Embryonic facial prominence (tissue), 1 donor: ENCODE results near the gene TSPAN31.

ENCODE experiments used
- DNase-seq: peaks from one replicate; pipeline ENCODE4 v3.0.0-alpha.2; 2016; ENCODE audit errors: extremely low spot score

Gene TSPAN31

GRCh38 chr12:57722716-57723629 lies 21.9 kb upstream of the TSPAN31 start:
- no peak for DNase-seq

DNA sequence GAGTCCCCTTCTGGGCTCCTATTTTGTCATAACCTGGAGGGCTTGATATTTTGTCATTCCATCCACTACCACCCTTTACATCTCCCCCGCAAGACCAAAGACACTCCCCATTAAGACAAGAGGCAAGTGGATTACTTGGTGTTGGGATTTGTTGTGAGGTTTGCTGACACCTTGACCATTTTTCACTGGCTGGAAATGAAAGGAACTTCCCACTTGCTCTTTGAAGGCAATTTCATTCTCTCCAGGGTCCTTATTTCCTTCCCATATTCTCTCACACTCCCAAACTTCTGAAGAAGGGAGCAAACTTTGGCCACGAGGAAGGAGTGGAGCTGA lies 21.2 kb upstream of the TSPAN31 start:
- DNase-seq = no peak

DNA sequence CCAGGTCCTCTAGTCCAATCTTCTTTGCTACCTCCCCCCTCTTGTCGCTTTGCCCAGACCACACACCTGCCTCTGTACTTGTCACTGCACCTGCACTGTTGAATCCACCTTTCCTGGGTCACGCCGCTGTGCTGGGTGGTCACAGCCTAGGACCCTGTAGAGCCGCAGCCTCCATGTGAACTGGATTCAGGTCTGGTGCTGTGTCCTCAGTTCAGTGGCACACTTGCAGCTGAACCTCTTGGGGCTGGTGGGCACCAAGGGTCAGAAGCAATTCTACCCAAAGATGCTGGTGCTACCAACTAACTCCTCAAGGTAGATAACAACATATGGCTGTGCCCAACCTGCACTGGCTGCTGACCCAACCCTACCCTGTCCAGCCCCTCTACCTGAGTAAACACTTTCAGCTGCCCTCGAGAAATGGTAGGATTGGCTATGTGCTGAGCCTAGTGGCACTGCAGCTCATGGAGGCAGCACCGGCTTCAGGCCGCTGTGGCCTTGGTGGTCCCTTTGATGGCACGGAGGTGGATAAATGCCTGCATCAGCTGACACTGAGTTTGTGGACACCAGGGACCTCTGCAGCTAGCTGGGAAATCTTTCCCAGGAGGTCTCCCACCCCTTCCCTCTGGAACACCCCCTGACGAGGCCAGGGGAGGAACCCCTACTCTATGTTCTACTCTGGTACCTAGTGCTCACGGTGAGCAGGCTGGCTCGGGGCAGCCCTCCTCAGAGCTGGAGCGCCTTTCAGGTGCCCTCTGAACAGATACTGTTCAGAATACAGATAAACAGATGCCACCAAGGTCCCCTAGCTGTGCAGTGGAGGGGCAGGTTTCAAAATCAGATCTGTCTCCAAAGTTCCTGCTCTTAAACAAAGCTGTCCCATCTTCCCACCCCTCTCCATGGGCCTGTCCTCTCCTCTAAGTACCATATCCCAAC lies 20.6 kb upstream of the TSPAN31 start:
- DNase-seq = no peak

DNA sequence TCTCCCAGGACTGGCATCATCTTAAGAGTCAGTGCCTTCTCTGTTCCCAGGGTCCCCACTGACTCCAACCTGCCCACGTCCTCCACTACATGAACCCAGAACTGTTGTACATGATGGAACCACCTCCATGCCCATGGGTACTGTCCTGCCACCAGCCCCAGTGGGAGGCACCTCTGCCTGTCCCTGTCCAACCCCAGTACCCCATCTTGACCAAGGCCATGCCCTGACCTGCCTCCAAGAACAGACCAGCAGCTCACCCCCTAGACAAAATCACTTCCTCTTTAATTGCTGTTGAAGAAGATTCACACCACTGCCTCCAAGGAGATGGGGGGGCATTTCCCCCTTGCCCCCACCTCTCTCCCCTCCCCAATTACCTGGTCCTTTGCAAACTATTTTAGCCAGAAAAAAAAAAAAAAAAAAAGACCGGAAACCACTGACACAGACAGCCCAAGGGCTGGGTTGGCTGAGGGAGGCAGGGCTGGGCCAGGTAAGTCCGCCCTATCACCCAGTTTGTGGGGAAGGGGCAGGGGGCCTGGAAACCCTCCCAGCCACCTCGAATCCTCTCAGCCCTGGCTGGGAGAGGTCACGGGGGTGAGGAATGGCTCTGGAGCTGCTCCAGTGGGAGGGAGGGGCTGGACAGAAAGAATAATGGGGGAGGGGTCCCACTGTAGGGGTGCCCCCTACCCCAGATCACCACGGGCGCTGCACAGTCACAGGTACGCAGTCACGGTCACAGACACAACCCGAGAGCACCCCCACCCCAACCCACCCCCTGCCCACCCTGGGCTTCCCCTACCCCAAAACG lies 19.7 kb upstream of the TSPAN31 start:
- DNase-seq = no peak

- no peak for DNase-seq
Observed at GRCh38 chr12:57725851-57726150, 19.0 kb upstream of the TSPAN31 start.

GRCh38 chr12:57726151-57726883 lies 18.5 kb upstream of the TSPAN31 start:
- DNase-seq = no peak

DNA sequence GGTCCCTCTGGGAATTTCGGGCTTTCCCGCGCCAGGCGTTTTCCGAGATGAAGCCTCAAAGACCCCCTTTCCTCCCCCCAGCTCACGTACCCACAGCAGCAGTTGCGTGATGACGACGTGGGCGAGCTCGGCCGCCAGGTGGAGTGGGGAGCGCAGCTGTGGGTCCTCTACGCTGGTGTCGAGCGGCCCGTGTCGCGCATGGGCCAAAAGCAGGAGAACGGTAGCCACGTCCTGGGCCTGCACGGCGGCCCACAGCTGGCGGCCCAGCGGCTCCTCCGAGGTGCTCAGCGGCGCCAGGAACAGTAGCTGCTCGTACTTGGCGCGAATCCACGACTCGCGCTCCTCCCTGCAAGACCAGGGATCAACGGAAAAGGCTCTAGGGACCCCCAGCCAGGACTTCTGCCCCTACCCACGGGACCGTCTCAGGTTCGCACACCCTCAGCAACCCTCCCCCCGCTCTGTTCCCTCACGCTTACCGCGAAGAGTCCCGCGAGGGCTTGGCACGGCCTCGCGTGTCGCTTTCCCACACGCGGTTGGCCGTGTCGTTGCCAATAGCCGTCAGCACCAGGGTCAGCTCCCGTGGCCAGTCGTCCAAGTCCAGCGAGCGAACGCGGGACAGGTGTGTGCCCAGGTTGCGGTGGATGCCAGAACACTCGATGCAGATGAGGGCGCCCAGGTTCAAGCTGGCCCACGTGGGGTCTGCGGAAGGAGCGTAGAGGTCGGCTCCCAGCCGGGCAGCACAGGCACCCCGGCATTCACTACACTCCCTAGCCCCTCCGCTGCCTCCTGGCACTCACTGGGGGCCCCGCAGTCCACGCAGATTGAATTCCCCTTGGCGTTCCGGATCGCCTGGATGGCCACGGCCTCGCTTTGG lies 17.7 kb upstream of the TSPAN31 start:
- DNase-seq = no peak

GRCh38 chr12:57727758-57728395 lies 17.0 kb upstream of the TSPAN31 start:
- no peak for DNase-seq

GRCh38 chr12:57729321-57729844 lies 15.5 kb upstream of the TSPAN31 start:
- DNase-seq = no peak

GRCh38 chr12:57730336-57731067 lies 14.3 kb upstream of the TSPAN31 start:
- no peak for DNase-seq

DNA sequence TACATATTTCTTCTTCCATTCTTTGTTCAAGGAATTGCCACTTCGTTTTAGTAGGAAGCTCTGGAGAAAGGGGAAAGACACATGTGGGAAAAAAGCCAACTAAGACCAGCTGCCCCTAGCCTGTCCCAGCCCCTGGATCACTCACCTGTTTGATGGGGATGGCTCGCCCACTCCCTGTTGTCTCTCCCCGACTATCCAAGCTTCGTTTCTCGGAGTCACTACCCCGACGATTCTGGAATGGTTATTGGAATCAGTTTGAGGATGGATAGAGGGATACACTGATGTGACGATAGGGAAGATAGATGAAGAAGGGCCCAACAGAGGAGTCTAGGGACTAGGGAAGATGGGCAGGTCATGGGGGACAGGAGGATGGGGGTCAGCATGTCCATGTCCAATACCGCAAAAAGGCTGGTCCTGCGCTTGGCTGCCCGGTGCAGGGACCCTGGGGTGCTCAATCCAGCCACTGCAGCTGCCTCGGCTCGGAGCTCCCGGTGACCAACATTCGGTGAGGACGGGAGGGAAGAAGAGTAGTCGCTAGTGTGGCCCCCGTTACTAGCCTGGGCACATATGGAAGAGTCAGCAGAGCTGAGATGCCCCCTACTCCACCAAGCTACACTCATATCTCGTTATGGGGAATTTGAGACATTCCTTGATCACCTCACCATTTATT lies 13.3 kb upstream of the TSPAN31 start:
- no peak for DNase-seq

DNA sequence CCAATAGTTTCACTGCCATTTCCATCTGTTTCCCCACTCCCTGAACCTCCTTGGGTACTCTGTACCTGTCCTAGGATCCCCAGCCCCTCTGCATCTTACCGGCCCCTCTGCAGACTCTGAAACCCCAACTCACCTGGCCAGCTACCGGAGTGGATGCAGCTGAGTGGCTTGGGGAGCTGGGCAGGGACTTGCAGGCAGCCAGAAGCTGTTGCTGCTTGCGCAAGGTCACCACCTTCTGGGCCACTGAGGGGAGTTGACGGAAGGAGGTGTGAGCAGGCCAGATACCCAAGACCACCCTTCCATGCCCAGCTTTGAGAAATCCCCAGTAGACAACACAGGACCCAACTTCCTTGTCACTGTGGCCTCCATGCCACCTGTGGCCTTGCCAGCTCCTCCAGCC lies 12.6 kb upstream of the TSPAN31 start:
- no peak for DNase-seq

- DNase-seq = no peak
Observed at GRCh38 chr12:57732726-57733593, 11.9 kb upstream of the TSPAN31 start.

- no peak for DNase-seq
Observed at GRCh38 chr12:57733928-57734327, 10.9 kb upstream of the TSPAN31 start.

DNA sequence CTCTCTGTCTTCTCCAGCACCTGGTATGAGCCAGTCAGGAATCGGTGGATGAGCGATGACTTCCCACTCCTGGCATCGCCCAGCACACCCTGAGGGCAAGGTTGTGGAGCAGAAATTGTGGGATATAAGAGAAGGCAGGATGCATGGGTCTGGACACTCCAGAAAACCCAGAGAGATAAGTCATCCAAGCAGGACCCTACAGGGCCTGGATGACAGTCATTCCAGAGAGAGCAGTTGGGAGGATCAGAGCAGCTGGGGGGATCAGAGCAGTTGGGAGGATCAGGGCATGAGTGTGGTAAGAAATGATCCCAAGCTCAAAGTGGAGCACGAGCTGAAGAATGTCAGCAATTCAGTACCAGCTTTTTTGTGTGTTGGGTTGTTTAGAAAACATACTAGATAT lies 10.2 kb upstream of the TSPAN31 start:
- no peak for DNase-seq

DNA sequence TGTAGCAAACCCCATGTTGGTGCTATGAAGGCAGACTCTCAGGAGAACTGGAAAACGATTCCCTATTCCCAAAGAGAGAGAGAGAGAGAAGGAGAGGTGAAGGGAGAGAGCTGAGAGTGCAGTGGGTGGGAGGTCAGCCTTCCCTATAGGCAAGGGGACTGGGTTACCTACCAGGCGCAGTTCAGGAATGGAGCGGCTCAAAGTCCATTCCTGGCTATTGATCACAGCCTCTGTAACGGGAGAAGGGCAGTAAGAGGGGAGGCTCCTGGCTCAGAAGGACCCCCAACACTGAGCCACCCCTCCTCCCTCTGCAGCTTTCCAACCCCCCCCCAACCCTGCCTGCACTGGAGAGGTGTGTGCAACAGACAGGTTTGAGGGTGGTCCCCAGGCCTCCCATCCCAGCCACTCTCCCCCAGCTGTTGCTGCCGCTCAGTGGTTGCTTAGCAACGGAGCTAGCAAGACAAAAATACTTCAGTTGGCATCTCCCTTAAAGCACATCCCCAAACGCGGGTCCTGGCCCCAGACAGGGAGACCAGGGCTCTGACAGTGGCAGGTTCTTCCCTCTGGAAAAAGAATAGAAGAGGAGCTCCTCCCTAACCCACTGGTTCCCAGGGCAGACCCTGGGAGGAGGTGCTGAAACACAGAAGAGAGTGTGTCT lies 9.5 kb upstream of the TSPAN31 start:
- DNase-seq = no peak
